GM21367 (cell line): ENCODE results near the gene TMC1.
"Not testable (repeated sequence)": the region's sequence is repeated elsewhere in the genome, so short reads cannot be mapped to it uniquely, and the experiment has no call there.

ENCODE experiments used
- ATAC-seq: cut with Tn5 transposase; IDR thresholded peaks from one replicate; pipeline ENCODE4 v1.9.1; 2021; ENCODE audit not compliant: unreplicated experiment

TMC1 gene

GRCh38 chr9:72857624-72857996, 336.2 kb downstream of the TMC1 start:
- no peak for ATAC-seq

GRCh38 chr9:72858089-72858912, 336.9 kb downstream of the TMC1 start:
- no peak for ATAC-seq

GRCh38 chr9:72862788-72863187, 341.4 kb downstream of the TMC1 start:
- ATAC-seq: not testable (repeated sequence)

- no peak for ATAC-seq
Observed at GRCh38 chr9:72863456-72864094, 342.2 kb downstream of the TMC1 start.

- ATAC-seq: no peak
Observed at GRCh38 chr9:72864327-72864726, 342.9 kb downstream of the TMC1 start.

- ATAC-seq: no peak
Observed at GRCh38 chr9:72871685-72872084, 350.3 kb downstream of the TMC1 start.

GRCh38 chr9:72872718-72873117, 351.3 kb downstream of the TMC1 start:
- ATAC-seq: no peak

- no peak for ATAC-seq
Observed at GRCh38 chr9:72873456-72873855, 352.0 kb downstream of the TMC1 start.

- no peak for ATAC-seq
Observed at GRCh38 chr9:72874344-72874743, 352.9 kb downstream of the TMC1 start.

GRCh38 chr9:72875221-72875620, 353.8 kb downstream of the TMC1 start:
- ATAC-seq: no peak

- ATAC-seq: no peak
Observed at GRCh38 chr9:72880821-72881220, 359.4 kb downstream of the TMC1 start.

GRCh38 chr9:72882117-72882775, 360.8 kb downstream of the TMC1 start:
- ATAC-seq: no peak

GRCh38 chr9:72883875-72884274, 362.5 kb downstream of the TMC1 start:
- ATAC-seq: no peak

GRCh38 chr9:72884508-72884907, 363.1 kb downstream of the TMC1 start:
- no peak for ATAC-seq
